Astrocyte (in vitro differentiated cells and primary cell): ENCODE measurements around the gene ANKRD33B. TPM values are rescaled to one million over a fixed set of nuclear protein-coding genes. Genes with fewer than 3 reads are reported as not detected.

Source experiments
- DNase-seq: peaks from one replicate; pipeline ENCODE4 v3.0.0-alpha.2; 2010; ENCODE audit warnings: low read depth
- FAIRE-seq: peaks from 2 replicates; lab custom pipeline; 2011; peaks lifted over from hg19 to GRCh38; lab: Jason Lieb, UNC
- H2AFZ ChIP-seq: 2 replicates; pipeline ENCODE4 v1.6.0; 2012; ENCODE audit warnings: low read depth, low read length, inconsistent platforms
- H3K27ac ChIP-seq: 2 replicates; pipeline ENCODE4 v1.5.1; 2011; ENCODE audit warnings: low read depth, low read length, inconsistent platforms
- H3K27me3 ChIP-seq: 2 replicates; pipeline ENCODE4 v1.6.0; 2011; ENCODE audit warnings: low read length, inconsistent platforms; ENCODE audit not compliant: insufficient read depth
- H3K36me3 ChIP-seq: 2 replicates; pipeline ENCODE4 v1.5.1; 2011; ENCODE audit warnings: low read length, inconsistent platforms; ENCODE audit not compliant: insufficient read depth
- H3K4me1 ChIP-seq: 2 replicates; pipeline ENCODE4 v1.5.1; 2011; ENCODE audit warnings: low read length, inconsistent platforms; ENCODE audit not compliant: insufficient read depth
- H3K4me2 ChIP-seq: 2 replicates; pipeline ENCODE4 v1.6.0; 2012; ENCODE audit warnings: low read length, inconsistent platforms
- H3K4me3 ChIP-seq: 2 replicates; pipeline ENCODE4 v1.5.1; 2011; ENCODE audit warnings: low read depth, mild to moderate bottlenecking, low read length, inconsistent platforms; ENCODE audit not compliant: insufficient read depth
- H3K79me2 ChIP-seq: 2 replicates; pipeline ENCODE4 v1.6.0; 2012; ENCODE audit warnings: mild to moderate bottlenecking, low read length, inconsistent platforms; ENCODE audit not compliant: insufficient read depth
- H3K9ac ChIP-seq: 2 replicates; pipeline ENCODE4 v1.6.0; 2012; ENCODE audit warnings: mild to moderate bottlenecking, low read length, inconsistent platforms
- H3K9me3 ChIP-seq: 2 replicates; pipeline ENCODE4 v1.5.1; 2012; ENCODE audit warnings: low read depth, mild to moderate bottlenecking, low read length, inconsistent platforms; ENCODE audit not compliant: insufficient read depth
- H4K20me1 ChIP-seq: 2 replicates; pipeline ENCODE4 v1.6.0; 2012; ENCODE audit warnings: low read length, inconsistent platforms; ENCODE audit not compliant: insufficient read depth
- H3K27ac Mint-ChIP-seq: one replicate; pipeline ENCODE4 v1.8.0; 2021; ENCODE audit warnings: mild to moderate bottlenecking, mixed read lengths; ENCODE audit not compliant: unreplicated experiment
- H3K27me3 Mint-ChIP-seq: one replicate; pipeline ENCODE4 v1.8.0; 2021; ENCODE audit warnings: low read depth, mixed read lengths; ENCODE audit not compliant: unreplicated experiment
- H3K36me3 Mint-ChIP-seq: one replicate; pipeline ENCODE4 v1.8.0; 2021; ENCODE audit warnings: low read depth, mixed read lengths; ENCODE audit not compliant: unreplicated experiment
- H3K4me1 Mint-ChIP-seq: one replicate; pipeline ENCODE4 v1.8.0; 2021; ENCODE audit warnings: low read depth, mixed read lengths; ENCODE audit not compliant: unreplicated experiment
- H3K4me3 Mint-ChIP-seq: one replicate; pipeline ENCODE4 v1.8.0; 2021; ENCODE audit warnings: mild to moderate bottlenecking, moderate library complexity, mixed read lengths; ENCODE audit not compliant: unreplicated experiment
- H3K9me3 Mint-ChIP-seq: one replicate; pipeline ENCODE4 v1.8.0; 2021; ENCODE audit warnings: mild to moderate bottlenecking, mixed read lengths; ENCODE audit not compliant: unreplicated experiment
- CTCF ChIP-seq: IDR thresholded peaks from 2 replicates; pipeline ENCODE4 v1.5.1; 2011; ENCODE audit warnings: low read depth, mild to moderate bottlenecking, inconsistent platforms, low read length, moderate library complexity; ENCODE audit not compliant: insufficient read depth
- EZH2 ChIP-seq: IDR thresholded peaks from 2 replicates; pipeline ENCODE4 v1.6.1; 2012; ENCODE audit warnings: mild to moderate bottlenecking, low read length, inconsistent platforms; ENCODE audit not compliant: insufficient read depth
- total RNA-seq: library from RNA; stranded (reverse); gene quantifications from 2 replicates; pipeline ENCODE4 v1.2.1, GENCODE V29; 2021

ANKRD33B gene
- total RNA-seq, 1 donor from 2014 or later, result 22.7 TPM

- no peaks in the 10 kb centered on the region for H3K9me3 ChIP-seq
- H2AFZ ChIP-seq, result no peak overlapping the region
- FAIRE-seq (no peak), DNase-seq (no peak)
- H3K9me3 Mint-ChIP-seq, result peaks cover 9% of the 10 kb centered on the region
- peaks cover 5% of the 10 kb centered on the region for H3K4me1 ChIP-seq
- no peaks in the 10 kb centered on the region for H3K36me3 ChIP-seq
- H3K4me2 ChIP-seq, result no peak overlapping the region
- TF ChIP-seq EZH2 (no peak), CTCF (no peak)
- H3K4me3 ChIP-seq, result no peak overlapping the region
- H3K36me3 Mint-ChIP-seq, result peaks cover 18% of the 10 kb centered on the region
- no peaks in the 10 kb centered on the region for H3K79me2 ChIP-seq
- no peak overlapping the region for H3K27ac Mint-ChIP-seq
- no peaks in the 10 kb centered on the region for H3K27me3 ChIP-seq
- H3K4me1 Mint-ChIP-seq, result peaks cover 12% of the 10 kb centered on the region
- no peak overlapping the region for H3K4me3 Mint-ChIP-seq
- peaks cover 4% of the 10 kb centered on the region for H3K27me3 Mint-ChIP-seq
- no peak overlapping the region for H3K27ac ChIP-seq
- no peak overlapping the region for H3K9ac ChIP-seq
- H4K20me1 ChIP-seq, result no peaks in the 10 kb centered on the region
These were observed 62.0 kb downstream of the ANKRD33B start for GRCh38 chr5:10625700-10626472.

DNA sequence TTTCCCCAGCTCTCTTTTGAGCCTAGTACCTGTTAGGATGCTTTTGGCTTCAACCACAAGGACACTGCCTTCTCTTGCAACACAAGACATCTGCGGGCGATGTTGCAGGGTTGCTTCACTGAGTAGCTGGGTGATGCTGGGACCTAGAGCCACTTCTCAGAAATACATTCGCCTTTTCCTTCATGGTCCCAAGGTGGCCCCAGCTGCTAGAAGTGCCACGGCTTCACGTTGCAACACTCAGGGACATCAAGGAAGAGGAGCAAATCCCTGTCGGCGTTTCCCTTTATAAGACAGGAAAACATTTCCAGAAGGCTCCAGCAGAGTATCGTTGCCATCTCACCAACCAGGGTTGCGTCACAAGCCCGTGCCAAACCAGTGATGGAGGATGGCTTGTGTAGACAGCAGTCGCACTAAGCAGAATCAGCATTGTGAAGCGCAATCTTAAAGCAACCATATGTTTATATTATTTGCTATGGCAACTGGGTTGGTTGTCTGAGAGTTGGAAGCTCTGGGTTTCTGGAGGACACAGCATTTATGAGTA, 62.7 kb downstream of the ANKRD33B start:
- no peaks in the 10 kb centered on the region for H4K20me1 ChIP-seq
- no peaks in the 10 kb centered on the region for H3K36me3 ChIP-seq
- FAIRE-seq (no peak), DNase-seq (no peak)
- no peak overlapping the region for H3K27ac Mint-ChIP-seq
- H3K79me2 ChIP-seq, result no peaks in the 10 kb centered on the region
- H3K4me3 Mint-ChIP-seq, result no peak overlapping the region
- H3K9me3 ChIP-seq, result no peaks in the 10 kb centered on the region
- peaks cover 4% of the 10 kb centered on the region for H3K27me3 Mint-ChIP-seq
- peaks cover 6% of the 10 kb centered on the region for H3K9me3 Mint-ChIP-seq
- no peak overlapping the region for H2AFZ ChIP-seq
- no peak overlapping the region for H3K4me3 ChIP-seq
- H3K4me1 ChIP-seq, result peaks cover 5% of the 10 kb centered on the region
- TF ChIP-seq CTCF, result no peak
- TF ChIP-seq EZH2, result no peak
- no peak overlapping the region for H3K9ac ChIP-seq
- no peak overlapping the region for H3K27ac ChIP-seq
- peaks cover 16% of the 10 kb centered on the region for H3K36me3 Mint-ChIP-seq
- H3K27me3 ChIP-seq, result no peaks in the 10 kb centered on the region
- H3K4me1 Mint-ChIP-seq, result peaks cover 17% of the 10 kb centered on the region
- H3K4me2 ChIP-seq, result no peak overlapping the region
